NT2/D1 (cell line): Measurements from ENCODE around the gene P3H1.

Experiments used
- SUZ12 ChIP-seq: IDR thresholded peaks from 2 replicates; pipeline ENCODE4 v1.6.1; 2011; ENCODE audit not compliant: insufficient read length, insufficient read depth; ENCODE audit errors: extremely low read depth
- YY1 ChIP-seq: IDR thresholded peaks from 2 replicates; pipeline ENCODE4 v1.6.1; 2011; ENCODE audit not compliant: insufficient read length, insufficient read depth
- ZNF274 ChIP-seq: IDR thresholded peaks from 2 replicates; pipeline ENCODE4 v1.6.1; 2011; ENCODE audit warnings: mild to moderate bottlenecking, low read depth, low read length

GRCh38 chr1:42737986-42738677 lies 28.7 kb downstream of the P3H1 start:
- no peak for TF ChIP-seq YY1
- no peak for TF ChIP-seq SUZ12
- no peak for TF ChIP-seq ZNF274
